Measurements from ENCODE around the gene FMOD. TPM values are rescaled to one million over a fixed set of nuclear protein-coding genes. Genes with fewer than 3 reads are reported as not detected.
A peak's percentile ranks its signal among the peaks of the same experiment; 100 is the strongest.
"Not testable (repeated sequence)": the region's sequence is repeated elsewhere in the genome, so short reads cannot be mapped to it uniquely, and the experiment has no call there.

Gene FMOD
- total RNA-seq, 1 donor from 2014 or later = 1.1 TPM

DNA sequence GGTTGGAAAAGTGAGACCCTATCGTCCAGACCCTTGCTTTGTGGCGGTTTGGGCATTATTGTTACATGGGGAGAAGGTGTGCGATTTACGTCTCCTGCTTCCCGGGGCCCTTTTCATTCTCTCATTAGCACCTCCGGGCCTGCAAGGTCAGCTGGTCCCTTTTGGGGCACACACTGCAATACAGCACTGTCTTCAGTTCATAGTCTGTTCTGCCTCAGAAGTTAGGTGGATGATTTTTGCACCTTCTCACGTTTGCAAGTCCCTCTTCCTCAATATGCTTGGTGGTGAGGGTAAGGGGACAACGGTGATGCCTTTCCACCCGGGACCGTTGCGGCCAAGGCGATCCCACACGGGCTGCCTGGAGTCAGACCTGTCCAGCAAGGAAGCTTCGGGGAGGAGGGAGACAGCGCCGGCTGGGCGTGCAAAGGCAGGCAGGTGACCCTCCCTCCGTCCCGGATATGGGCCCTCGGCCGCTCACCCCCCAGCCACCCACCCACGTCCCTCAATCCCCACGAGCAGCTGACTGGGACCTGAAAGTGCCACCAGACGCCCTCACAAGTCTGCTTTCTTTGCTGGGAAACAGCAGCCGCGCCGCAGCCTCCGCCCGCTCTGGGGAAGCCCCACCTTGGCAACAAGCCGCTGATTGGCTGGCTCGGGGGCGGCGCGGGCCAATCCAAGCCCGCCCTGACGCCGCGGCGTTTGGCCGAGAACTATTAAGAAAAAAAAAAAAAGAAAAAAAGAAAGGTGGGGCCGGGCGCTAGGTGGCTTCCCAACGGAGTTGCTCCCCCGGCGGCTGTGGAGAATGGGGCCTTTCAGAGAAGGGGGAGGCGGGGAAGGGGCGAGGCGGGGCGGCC, 23.9 kb downstream of the FMOD start:
- DNase-seq = peak; percentile 93

DNA sequence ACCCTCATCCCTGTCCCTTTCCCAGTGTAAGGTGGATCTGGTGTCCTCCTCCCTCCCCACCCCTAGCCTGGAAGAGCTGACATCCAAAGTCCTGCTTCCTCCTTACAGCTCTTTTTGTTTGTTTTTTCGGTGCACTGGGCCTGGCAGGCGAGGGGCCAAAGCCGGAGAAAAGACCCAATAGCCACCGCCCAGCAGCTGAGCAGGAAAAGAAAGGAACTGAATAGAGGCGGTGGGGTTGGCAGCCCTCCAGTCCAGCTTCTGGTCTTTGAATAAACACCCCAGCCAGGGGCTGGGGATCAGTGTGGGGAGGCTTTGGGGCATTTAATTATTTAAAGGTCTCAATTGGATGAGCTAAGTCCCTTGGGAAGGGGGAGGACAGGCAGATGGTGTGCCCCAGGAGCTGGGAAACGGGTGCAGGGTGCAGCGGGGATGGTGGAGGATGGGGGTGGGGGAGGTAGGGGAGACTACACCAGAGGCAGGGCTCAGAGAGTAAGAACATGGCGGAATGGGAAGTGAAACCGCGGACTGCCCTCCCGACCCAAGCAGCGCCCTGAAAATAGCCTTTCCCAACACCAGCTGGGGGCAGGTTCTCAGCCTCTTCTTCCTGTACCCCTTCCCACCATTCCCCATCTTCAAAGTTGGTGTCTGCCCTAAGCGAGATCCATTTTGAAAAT, 25.4 kb downstream of the FMOD start:
- DNase-seq = no peak

DNA sequence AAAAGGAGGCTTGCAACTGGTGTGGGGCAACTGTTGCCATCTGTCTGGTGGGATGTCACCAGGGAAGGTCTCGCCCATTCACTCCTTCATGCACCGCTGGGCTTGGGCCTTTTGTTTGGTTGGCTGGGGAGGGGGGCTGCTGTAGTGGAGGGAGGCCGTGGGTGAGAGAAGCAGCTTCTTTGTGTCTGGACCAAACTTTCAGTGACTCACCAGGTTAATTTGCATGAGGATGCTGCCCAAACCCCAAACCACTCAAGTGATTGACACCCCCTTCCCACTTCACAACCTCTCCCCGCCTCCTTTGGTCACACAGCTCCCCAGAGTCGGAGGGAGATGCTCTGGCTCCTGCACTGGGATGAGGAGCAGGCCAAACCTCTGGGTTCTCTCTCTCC, 25.9 kb downstream of the FMOD start:
- no peak for DNase-seq

DNA sequence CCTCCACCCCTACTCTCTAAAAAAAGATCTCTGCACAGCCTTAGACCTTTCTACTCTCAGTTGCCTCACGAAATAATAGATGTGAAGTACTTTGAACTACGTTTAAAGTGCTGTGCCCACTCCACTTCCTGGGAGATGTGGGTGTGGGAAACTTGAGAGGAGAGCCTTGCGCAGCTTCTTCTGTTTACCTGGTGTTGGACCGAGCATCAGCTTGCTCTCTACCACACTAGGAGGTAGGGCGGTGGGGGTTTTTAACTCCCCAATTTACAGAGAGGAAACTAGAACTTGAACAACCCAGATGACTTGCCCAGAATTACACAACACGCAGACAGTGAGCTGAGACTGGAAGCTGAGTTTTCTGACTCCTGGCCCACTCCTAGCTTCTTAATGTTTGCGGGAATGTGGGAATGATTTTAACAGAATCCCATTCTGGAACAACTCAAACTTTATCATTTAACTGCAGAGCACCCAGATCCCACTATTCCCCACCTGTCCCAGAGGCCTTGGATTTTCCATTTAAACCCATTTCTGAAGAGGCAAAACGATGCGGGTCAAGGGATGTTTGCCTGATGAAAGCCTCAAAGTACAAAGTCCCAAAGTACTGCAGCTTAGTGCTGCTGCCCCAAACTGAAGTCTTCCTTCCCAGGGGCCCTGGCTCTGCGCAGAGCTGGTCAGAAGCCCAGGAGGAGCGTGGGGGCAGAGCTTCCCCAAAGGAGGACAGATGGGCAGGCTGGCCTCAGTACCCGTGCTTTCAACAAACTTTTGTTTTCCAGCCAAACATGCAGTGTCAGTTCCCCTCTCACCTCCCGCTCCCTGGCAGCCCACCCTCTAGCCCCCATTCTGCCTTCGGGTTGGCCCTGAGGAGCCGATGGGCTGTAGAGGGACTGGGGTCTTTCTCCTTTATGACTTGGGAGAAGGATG, 26.6 kb downstream of the FMOD start:
- DNase-seq = no peak

DNA sequence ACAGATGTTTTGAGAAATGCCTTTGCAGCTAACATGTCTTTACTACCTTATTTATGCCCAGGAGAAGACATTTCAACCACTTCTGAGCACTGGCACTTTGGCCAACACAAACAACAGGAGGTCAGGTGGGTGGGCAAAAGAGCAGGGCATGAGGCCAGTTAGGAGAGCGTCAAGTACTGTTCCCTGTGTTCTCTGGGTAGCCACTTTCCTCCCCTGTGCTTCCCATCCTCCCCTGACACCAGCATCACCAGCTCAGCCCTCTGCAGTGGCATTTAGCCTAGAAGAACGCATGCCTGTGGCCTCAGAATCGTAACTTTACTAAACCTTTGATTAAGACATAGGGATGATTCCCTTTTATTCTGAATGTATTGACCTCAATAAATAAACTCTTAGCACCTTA, 27.3 kb downstream of the FMOD start:
- no peak for DNase-seq

DNA sequence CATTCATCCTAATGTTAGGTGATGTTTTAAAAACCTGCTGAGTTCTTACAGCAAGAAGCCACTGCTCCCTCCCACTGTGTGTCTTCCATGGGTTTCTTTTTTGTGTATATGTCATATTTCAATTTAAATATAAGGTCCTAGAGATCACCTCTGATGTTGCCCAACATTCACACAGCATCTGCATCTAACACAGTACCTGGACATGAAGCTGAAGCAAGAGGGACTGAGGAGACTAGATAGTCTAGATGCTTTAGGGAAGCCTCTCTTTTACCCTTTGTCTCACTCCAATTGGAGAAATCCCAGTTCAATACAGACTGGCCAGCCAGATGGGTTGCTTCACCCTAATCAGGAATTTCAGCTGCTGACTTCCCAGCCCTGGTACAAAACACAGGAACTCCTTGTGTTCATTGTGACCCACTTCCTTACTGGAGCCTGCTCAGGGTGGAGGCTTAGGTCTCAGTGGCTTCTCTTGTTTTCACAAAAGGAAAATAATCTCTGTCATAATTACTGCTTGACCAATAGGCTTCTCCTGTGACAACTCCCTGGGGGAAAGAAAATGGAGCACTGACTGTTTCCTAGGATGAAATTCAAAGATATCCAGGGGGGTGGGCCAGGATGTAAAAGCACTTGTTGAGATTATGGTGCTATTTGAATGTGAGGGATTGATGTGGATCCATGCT, 28.3 kb downstream of the FMOD start:
- DNase-seq = no peak

DNA sequence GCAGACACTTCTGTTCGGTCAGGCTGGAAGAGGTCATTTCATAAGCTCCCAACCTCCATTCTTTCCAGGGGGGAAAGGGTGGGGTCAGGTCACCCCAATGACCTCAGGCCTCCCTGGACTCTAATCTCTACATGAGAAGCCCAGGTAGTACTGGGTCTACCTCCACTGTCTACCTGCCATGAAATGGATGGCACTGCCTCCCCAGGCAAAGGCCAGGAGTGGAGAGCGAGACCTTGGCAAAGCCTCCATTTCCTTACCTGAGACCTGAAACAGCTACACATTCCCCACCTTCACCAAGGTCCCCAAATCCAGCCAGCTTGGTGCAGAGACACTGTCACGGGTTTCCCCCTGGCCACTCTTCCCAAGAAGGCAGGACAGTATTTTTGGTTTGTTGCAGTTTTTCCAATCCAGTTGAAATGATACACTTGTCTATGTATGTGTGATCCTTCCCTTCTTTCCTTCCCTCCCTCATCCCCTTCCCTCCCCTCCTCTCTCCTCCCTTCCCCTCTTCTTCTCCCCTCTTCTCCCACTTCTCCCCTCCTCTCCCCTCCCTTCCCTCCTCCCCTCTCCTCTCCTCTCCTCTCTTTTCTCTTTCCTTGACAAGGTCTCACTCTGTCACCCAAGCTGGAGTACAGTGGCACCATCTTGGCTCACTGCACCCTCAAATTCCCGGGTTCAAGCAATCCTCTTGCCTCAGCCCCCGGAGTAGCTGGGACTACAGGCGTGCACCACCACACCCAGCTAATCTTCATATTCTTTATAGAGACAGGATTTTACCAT, 29.5 kb downstream of the FMOD start:
- no peak for DNase-seq

DNA sequence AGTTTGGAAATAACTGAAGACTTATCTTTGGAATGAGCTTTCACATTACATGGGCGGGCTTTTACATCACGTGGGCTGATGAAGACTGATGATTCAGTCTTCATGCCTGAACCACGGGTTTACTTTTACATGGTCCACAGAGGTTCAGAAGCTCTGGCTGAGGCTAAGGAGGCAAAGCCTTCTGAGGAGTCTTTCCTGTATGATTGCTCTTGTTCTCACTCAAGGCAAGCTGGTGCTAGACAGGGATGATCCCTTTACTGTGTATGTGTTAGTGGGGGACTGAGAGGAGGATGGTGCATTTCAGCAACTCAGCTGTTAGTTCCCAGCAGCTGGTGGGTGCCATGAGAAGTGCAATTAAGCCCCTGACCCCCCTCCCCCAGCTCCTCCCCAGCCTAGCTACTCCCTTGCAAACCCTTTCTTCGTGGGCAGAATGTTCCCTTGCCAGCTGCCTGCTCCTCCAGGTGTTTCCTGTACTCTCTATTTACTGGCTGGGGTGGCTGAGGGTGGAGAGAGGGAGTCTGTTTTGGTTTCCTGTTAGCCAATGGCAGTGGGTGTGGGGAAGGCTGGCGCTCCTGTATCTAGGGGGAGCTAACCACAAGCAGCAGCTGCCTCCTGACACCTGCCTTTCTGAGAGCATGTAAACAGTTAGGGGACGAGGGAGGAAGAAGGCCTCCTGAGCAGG, 30.2 kb downstream of the FMOD start:
- no peak for DNase-seq

DNA sequence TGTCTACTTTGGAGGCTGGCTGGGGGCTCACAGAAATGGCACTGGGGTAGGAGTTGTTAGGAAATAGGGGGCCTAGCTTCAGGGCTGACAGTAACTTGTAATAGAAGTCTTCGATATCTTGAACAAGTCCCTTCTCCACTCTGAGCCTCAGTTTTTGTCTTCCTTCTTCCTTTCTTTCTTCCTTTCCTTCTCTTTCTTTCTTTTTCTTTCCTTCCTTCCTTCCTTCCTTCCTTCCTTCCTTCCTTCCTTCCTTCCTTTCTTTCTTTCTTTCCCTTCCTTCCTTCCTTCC, 32.7 kb downstream of the FMOD start:
- no peak for DNase-seq

DNA sequence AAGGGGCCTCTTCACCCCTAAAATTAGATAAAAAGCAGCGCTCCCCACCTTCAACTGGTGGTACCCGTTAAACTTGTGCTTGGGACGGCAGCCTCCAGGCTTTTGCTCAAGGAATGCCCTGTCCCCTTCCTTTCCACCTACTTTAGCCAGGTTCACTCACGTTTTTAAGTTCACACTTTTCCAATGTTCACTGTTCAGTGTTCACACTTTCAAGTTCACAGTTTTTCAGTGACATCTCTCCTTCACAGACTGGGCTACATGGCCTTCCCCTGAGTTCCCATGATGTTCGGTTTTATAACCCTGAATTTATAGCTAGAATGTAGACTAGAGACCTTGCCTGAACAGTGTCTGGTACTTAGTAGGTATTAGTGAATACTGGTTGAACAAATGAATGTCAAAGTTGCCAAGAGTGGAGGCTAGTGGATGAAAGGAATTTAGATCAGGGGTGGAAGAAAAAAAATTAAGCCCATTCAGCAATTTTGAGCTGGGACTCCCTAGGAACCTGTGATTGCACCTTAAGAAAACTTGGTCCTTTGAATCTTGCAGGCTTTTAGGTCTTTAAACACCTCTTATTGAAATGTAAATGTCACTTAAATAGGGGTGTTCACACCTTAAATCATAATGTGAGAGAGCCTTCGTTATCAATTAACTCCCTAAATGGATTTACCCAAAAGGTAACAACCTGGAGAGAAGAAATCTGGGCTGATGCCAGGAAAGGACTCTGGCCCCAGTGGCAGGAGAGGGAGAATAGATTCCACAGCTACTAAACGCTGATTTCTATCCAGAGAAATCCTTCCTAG, 33.3 kb downstream of the FMOD start:
- no peak for DNase-seq

DNA sequence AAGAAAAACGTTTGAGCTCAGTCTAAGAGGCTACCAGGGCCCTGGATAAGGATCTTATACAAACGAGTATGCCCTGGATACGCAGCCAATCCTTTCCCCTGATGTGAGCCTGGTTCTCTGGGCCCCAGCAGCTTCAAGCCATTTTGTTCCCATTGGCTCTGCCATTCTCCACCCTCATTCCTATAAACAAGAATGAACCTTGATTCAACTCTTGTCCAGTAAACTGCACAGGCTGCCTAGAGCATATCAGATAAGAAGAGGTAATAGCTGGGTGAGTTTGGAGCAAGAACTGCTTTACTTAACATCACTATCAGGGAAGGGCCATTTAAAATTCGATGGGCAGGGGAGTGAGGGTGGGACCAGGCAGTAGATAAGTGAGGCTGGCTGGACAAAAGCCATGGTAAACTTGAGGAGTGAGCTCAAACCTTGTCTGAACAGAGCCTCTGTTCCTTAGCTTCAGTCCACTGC, 34.3 kb downstream of the FMOD start:
- no peak for DNase-seq

DNA sequence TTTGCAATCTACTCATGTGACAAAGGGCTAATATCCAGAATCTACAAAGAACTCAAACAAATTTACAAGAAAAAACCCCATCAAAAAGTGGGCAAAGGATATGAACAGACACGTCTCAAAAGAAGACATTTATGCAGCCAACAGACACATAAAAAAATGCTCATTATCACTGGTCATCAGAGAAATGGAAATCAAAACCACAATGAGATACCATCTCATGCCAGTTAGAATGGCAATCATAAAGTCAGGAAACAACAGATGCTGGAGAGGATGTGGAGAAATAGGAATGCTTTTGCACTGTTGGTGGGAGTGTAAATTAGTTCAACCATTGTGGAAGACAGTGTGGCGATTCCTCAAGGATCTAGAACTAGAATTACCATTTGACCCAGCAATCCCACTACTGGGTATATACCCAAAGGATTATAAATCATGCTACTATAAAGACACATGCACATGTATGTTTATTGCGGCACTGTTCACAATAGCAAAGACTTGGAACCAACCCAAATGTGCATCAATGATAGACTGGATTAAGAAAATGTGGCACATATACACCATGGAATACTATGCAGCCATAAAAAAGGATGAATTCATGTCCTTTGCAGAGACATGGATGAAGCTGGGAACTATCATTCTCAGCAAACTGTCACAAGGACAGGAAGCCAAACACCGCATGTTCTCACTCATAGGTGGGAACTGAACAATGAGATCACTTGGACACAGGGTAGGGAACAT, 36.7 kb downstream of the FMOD start:
- not testable (repeated sequence) for DNase-seq

DNA sequence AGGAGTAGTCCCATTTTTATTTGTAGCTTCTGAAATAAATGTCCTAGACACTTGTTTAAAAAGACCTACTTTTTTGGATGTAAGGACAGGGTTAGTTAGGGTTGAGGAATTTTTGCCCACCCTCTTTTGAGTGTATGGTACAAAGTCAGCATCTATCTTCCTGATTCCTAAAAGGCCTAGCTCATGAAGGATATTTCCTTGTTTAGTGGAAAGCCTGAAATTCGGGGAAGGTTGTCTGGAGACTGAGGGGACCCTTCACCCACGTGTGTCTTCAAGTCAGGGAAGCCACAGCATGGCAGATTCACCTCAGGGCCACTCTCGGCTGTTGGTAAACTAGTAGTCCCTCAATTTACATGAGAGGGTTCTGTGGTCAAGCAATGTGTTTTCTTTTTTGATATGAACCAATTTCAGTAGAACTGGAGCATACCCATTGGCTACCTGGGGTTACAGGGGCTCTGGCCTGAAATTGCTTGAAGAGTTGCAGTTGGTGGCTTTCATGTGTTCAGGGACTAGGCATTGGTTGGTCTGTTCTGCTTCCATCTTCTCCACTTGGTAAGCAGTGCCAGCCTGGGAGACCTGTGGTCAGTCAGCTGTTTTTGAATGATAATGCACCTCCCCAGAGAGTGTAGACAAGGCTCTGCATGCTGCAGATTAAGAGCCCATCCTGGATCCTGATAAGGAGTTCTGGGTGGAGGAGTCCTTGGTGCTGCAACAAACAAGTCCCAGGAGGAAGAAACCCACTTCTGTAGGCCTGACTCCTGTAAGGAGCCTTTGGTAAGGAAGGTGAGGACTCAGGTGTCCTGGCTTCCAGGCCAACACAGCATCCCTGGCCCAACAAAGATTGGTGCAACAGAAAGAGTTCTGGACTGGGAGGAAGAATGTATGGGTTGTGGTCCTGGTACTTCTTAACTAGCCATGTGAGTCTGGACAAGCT, 39.3 kb downstream of the FMOD start:
- no peak for DNase-seq

DNA sequence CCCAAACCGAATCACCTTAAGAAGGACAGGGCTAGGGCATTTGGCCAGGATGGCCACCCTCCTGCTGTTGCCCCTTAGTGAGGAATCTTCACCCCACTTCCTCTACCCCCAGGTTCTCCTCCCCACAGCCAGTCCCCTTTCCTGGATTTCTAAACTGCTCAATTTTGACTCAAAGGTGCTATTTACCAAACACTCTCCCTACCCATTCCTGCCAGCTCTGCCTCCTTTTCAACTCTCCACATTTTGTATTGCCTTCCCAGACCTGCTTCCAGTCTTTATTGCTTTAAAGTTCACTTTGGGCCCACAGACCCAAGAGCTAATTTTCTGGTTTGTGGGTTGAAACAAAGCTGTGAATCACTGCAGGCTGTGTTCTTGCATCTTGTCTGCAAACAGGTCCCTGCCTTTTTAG, 42.0 kb downstream of the FMOD start:
- DNase-seq = no peak

DNA sequence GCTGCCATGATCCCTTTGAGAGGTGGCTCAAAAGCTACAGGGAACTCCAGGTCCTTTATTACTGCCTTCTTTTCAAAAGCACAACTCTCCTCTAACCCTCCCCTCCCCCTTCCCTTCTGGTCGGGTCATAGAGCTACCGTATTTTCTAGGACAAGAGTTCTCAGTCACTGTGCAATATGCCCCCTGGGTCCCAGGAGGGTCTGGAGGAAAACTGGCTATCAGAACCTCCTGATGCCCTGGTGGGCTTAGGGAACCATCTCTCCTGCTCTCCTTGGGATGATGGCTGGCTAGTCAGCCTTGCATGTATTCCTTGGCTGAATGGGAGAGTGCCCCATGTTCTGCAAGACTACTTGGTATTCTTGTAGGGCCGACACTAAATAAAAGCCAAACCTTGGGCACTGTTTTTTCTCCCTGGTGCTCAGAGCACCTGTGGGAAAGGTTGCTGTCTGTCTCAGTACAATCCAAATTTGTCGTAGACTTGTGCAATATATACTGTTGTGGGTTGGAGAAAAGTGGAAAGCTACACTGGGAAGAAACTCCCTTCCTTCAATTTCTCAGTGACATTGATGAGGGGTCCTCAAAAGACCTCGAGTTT, 42.5 kb downstream of the FMOD start:
- no peak for DNase-seq

DNA sequence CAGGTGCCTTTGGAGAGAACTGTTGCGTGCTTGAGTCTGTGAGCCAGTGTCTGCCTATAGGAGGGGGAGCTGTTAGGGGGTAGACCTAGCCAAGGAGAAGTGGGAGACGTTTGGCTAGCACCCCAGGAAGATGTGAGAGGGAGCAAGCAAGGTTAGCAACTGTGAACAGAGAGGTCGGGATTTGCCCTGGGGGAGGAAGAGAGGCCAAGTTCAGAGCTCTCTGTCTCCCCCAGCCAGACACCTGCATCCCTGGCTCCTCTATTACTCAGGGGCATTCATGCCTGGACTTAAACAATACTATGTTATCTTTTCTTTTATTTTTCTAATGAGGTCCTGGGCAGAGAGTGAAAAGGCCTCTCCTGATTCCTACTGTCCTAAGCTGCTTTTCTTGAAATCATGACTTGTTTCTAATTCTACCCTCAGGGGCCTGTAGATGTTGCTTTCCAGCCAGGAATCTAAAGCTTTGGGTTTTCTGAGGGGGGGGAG, 43.2 kb downstream of the FMOD start:
- DNase-seq = no peak

DNA sequence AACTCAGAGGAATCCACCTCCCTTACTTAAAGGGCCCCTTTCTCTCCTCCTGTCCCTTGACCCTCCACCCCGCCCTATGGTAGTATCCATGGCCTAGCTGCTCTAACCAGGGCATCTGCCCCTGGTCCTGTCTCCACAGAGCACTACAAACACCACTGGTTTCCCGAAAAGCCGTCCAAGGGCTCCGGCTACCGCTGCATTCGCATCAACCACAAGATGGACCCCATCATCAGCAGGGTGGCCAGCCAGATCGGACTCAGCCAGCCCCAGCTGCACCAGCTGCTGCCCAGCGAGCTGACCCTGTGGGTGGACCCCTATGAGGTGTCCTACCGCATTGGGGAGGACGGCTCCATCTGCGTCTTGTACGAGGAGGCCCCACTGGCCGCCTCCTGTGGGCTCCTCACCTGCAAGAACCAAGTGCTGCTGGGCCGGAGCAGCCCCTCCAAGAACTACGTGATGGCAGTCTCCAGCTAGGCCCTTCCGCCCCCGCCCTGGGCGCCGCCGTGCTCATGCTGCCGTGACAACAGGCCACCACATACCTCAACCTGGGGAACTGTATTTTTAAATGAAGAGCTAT, 43.9 kb downstream of the FMOD start:
- no peak for DNase-seq
